GM21515 (cell line): Measurements from ENCODE around the gene ITIH3.

Experiments
- ATAC-seq: cut with Tn5 transposase; IDR thresholded peaks from one replicate; pipeline ENCODE4 v1.9.1; 2021; ENCODE audit not compliant: unreplicated experiment

The ITIH3 gene

GRCh38 chr3:52822363-52822762, 27.8 kb downstream of the ITIH3 start:
- ATAC-seq = no peak

- ATAC-seq = no peak
Measured at GRCh38 chr3:52824037-52824436, 29.4 kb downstream of the ITIH3 start.

- ATAC-seq = no peak
Measured at GRCh38 chr3:52827441-52827840, 32.8 kb downstream of the ITIH3 start.

- no peak for ATAC-seq
Measured at GRCh38 chr3:52827866-52828376, 33.3 kb downstream of the ITIH3 start.

- ATAC-seq = no peak
Measured at GRCh38 chr3:52829482-52829881, 34.9 kb downstream of the ITIH3 start.

- no peak for ATAC-seq
Measured at GRCh38 chr3:52829906-52830463, 35.4 kb downstream of the ITIH3 start.

- ATAC-seq = no peak
Measured at GRCh38 chr3:52830535-52831258, 36.1 kb downstream of the ITIH3 start, which contains the start of gene ITIH4. Gene ITIH4 (minus strand): TSS chr3:52830672. CDS start chr3:52830642, 30 bp downstream.

GRCh38 chr3:52831500-52832301, 37.1 kb downstream of the ITIH3 start:
- no peak for ATAC-seq

GRCh38 chr3:52833202-52833601, 38.6 kb downstream of the ITIH3 start:
- ATAC-seq = no peak

- no peak for ATAC-seq
Measured at GRCh38 chr3:52834871-52835501, 40.4 kb downstream of the ITIH3 start, which contains the start of gene MUSTN1. Gene MUSTN1 (minus strand): TSS chr3:52835019. CDS start chr3:52834948, 71 bp downstream.

- ATAC-seq = no peak
Measured at GRCh38 chr3:52835766-52836470, 41.3 kb downstream of the ITIH3 start.

GRCh38 chr3:52836471-52836845, 41.9 kb downstream of the ITIH3 start:
- no peak for ATAC-seq

- no peak for ATAC-seq
Measured at GRCh38 chr3:52836986-52837385, 42.4 kb downstream of the ITIH3 start.

GRCh38 chr3:52838561-52839267, 44.1 kb downstream of the ITIH3 start:
- no peak for ATAC-seq

GRCh38 chr3:52839268-52839575, 44.6 kb downstream of the ITIH3 start:
- no peak for ATAC-seq

GRCh38 chr3:52839892-52840545, 45.4 kb downstream of the ITIH3 start:
- ATAC-seq = no peak

- no peak for ATAC-seq
Measured at GRCh38 chr3:52841211-52841980, 46.8 kb downstream of the ITIH3 start.

- ATAC-seq = no peak
Measured at GRCh38 chr3:52841981-52842340, 47.4 kb downstream of the ITIH3 start.

GRCh38 chr3:52842424-52842823, 47.8 kb downstream of the ITIH3 start:
- no peak for ATAC-seq
